Duodenal mucosa (tissue), 2 donors: ENCODE results near the gene ATP2A2.
"Not testable (repeated sequence)": the region's sequence is repeated elsewhere in the genome, so short reads cannot be mapped to it uniquely, and the experiment has no call there.

Experiments
- H3K27ac ChIP-seq: one replicate; pipeline ENCODE4 v1.7.0; 2013; ENCODE audit warnings: low read depth, low read length
- H3K27me3 ChIP-seq, 2 donors: one replicate each; pipeline ENCODE4 v1.7.0; 2013; ENCODE audit warnings: low read length in 2 of 2, control low read depth in 1 of 2; ENCODE audit not compliant: insufficient read depth in 2 of 2, control insufficient read depth in 1 of 2
- H3K36me3 ChIP-seq, 2 donors: one replicate each; pipeline ENCODE4 v1.7.0; 2013; ENCODE audit warnings: low read length in 2 of 2, control low read depth in 1 of 2; ENCODE audit not compliant: insufficient read depth in 2 of 2, control insufficient read depth in 1 of 2
- H3K4me1 ChIP-seq, 2 donors: one replicate each; pipeline ENCODE4 v1.7.0; 2013; ENCODE audit warnings: low read length in 2 of 2, control low read depth in 1 of 2; ENCODE audit not compliant: insufficient read depth in 2 of 2, control insufficient read depth in 1 of 2
- H3K4me3 ChIP-seq, 2 donors: one replicate each; pipeline ENCODE4 v1.7.0; 2013; ENCODE audit warnings: low read length in 2 of 2, low read depth in 1 of 2
- H3K9ac ChIP-seq, 2 donors: one replicate each; pipeline ENCODE4 v1.7.0; 2013; ENCODE audit warnings: low read length in 2 of 2, low read depth in 1 of 2
- H3K9me3 ChIP-seq, 2 donors: one replicate each; pipeline ENCODE4 v1.7.0; 2013; ENCODE audit warnings: low read length in 2 of 2, control low read depth in 1 of 2; ENCODE audit not compliant: control insufficient read depth in 1 of 2

The ATP2A2 gene

GRCh38 chr12:110373425-110373824 lies 92.4 kb downstream of the ATP2A2 start:
- Histone ChIP-seq H3K27me3 (no peaks in the 10 kb centered on the region), H3K9ac (no peak overlapping the region), H3K27ac (no peak overlapping the region), H3K9me3 (no peaks in the 10 kb centered on the region), H3K4me3 (no peak overlapping the region), H3K4me1 (peaks cover 0 to 4% of the 10 kb centered on the region in 2 donors), H3K36me3 (peaks cover 30 to 67% of the 10 kb centered on the region in 2 donors)

GRCh38 chr12:110373962-110374611 lies 93.0 kb downstream of the ATP2A2 start:
- Histone ChIP-seq H3K27me3 (no peaks in the 10 kb centered on the region), H3K9me3 (no peaks in the 10 kb centered on the region), H3K9ac (no peak overlapping the region), H3K4me1 (peaks cover 0 to 4% of the 10 kb centered on the region in 2 donors), H3K36me3 (peaks cover 30 to 72% of the 10 kb centered on the region in 2 donors), H3K27ac (no peak overlapping the region), H3K4me3 (no peak overlapping the region)

- peaks cover 50 to 82% of the 10 kb centered on the region in 2 donors for H3K36me3 ChIP-seq
- H3K4me1 ChIP-seq, H3K9ac ChIP-seq, H3K4me3 ChIP-seq, H3K27me3 ChIP-seq, H3K9me3 ChIP-seq, H3K27ac ChIP-seq: not testable (repeated sequence)
Measured at GRCh38 chr12:110378131-110378790, 97.2 kb downstream of the ATP2A2 start.

- Histone ChIP-seq H3K27ac (no peak overlapping the region), H3K4me3 (no peak overlapping the region), H3K4me1 (no peaks in the 10 kb centered on the region), H3K27me3 (no peaks in the 10 kb centered on the region), H3K36me3 (peaks cover 46 to 75% of the 10 kb centered on the region in 2 donors), H3K9me3 (no peaks in the 10 kb centered on the region), H3K9ac (no peak overlapping the region)
Measured at GRCh38 chr12:110379197-110379596, 98.2 kb downstream of the ATP2A2 start.

- peaks cover 44 to 73% of the 10 kb centered on the region in 2 donors for H3K36me3 ChIP-seq
- H3K27me3 ChIP-seq: no peaks in the 10 kb centered on the region
- H3K4me3 ChIP-seq: no peak overlapping the region
- no peak overlapping the region for H3K9ac ChIP-seq
- no peaks in the 10 kb centered on the region for H3K4me1 ChIP-seq
- no peak overlapping the region for H3K27ac ChIP-seq
- no peaks in the 10 kb centered on the region for H3K9me3 ChIP-seq
Measured at GRCh38 chr12:110379631-110380030, 98.6 kb downstream of the ATP2A2 start.

- H3K9me3 ChIP-seq: no peaks in the 10 kb centered on the region
- no peaks in the 10 kb centered on the region for H3K27me3 ChIP-seq
- peaks cover 42 to 78% of the 10 kb centered on the region in 2 donors for H3K36me3 ChIP-seq
- H3K27ac ChIP-seq: no peak overlapping the region
- H3K4me3 ChIP-seq: no peak overlapping the region
- H3K4me1 ChIP-seq: no peaks in the 10 kb centered on the region
- no peak overlapping the region for H3K9ac ChIP-seq
Measured at GRCh38 chr12:110382683-110383082, 101.6 kb downstream of the ATP2A2 start.
